HG03039 (cell line): ENCODE measurements around the gene PCSK7.

ENCODE experiments used
- ATAC-seq: cut with Tn5 transposase; IDR thresholded peaks from one replicate; pipeline ENCODE4 v1.9.1; 2021; ENCODE audit warnings: mild to moderate bottlenecking, moderate library complexity; ENCODE audit not compliant: unreplicated experiment

Gene PCSK7

GRCh38 chr11:117232092-117232878, 412 bp upstream of the PCSK7 start, which contains the start of gene RNF214:
RNF214 (plus strand) TSS chr11:117232671; CDS start chr11:117234273, 1,602 bp downstream.
- peak; percentile 60 for ATAC-seq

GRCh38 chr11:117230999-117231841, 653 bp downstream of the PCSK7 start:
- no peak for ATAC-seq

DNA sequence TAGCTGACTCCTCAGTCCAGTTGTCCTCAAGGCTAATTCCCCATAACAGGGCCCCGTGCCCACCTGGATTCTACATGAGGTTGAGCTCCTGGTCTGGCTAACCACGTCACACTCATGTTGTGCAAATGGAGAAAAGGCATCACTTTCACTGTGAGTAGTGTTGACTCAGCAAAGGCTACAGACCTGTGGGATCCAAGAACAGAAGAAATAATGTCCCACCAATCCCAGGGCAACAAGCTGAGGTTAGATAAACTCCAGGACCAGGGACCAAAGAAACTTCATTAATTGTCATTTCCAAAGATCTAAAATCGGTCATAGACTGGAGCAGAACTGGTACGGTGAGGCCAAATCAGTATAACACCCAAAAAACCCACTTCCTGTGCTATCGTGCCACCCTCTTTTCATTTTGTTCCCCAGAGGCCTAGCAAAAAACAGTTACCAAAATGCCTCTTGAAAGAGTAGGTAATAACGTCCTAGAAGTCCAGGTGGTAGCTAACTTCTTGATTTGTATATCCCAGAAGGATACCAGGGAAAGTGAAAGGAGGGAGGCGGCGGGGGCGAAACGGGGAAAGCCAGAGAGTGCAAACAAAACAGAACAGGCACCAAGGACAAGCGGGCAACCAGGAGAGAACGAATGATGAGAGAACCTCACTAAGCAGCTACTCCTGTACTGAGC, 1.4 kb downstream of the PCSK7 start:
- no peak for ATAC-seq

DNA sequence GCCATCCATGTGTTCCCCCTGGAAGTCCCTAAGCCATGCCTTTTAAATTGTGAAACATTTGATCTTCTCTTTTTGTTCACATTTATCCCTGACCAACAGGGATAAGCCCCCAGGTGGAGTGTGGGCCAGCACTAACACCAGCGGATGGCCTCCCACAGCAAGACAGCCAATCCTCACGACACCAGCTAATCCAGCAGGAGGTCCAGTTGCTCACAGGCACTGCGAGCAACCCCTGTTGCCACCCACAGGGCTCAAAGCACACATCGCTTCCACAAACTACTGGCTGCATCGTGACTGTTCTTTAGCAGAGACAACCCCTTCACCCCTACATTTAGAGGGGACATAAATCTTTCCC, 2.0 kb downstream of the PCSK7 start:
- ATAC-seq = no peak

- ATAC-seq = no peak
These were observed 2.5 kb downstream of the PCSK7 start for GRCh38 chr11:117229411-117229810.

DNA sequence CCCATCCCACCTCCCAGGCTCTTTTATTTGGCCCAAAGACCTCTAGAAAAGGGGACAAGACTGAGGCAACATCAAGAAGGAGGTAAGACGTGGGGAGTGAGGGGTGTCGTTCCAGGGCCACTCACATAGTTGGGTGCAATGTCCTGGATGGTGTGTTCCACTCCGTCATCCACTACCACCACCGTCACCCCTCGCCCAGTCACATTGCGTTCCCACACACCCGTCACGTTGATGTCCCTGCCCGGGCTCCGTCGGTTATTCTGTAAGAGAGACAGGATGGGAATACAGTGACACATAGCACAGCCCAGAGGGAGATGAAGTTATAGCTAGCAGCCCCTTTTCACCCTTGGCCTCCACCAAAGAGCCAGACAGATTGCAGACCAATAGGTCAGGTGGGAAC, 3.8 kb downstream of the PCSK7 start:
- no peak for ATAC-seq

- no peak for ATAC-seq
These were observed 5.2 kb downstream of the PCSK7 start for GRCh38 chr11:117226388-117227385.

DNA sequence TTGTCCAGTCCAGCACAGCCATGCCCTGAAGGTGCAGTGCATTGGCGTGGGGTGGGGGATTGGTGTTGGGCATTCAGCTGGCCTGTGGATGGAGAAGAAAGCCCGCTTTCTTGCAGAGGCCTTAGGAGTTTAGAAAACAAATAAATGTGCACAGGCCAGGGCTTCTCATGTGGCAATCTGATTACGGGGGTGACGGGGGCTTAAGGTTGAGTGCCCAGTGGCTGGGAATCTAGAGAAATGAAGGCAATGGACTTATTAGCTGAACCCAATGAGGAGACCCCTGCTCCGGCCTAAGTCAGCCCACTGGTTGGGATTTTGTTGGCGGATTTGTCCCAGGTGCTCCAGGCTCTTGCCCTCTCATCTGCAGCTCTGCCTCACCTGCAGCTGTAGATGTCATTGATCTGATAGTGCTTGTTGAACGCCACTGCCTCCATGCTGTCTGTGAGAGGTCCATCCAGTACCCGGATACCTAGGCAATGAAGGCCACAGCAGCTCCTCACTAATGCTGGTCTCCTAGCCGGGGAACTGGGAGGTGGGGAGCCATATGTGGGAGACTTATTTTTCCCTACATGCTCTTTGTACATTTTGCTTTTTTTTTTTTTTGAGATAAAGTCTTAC, 6.2 kb downstream of the PCSK7 start:
- ATAC-seq = no peak

- no peak for ATAC-seq
These were observed 7.9 kb downstream of the PCSK7 start for GRCh38 chr11:117223741-117224689.

DNA sequence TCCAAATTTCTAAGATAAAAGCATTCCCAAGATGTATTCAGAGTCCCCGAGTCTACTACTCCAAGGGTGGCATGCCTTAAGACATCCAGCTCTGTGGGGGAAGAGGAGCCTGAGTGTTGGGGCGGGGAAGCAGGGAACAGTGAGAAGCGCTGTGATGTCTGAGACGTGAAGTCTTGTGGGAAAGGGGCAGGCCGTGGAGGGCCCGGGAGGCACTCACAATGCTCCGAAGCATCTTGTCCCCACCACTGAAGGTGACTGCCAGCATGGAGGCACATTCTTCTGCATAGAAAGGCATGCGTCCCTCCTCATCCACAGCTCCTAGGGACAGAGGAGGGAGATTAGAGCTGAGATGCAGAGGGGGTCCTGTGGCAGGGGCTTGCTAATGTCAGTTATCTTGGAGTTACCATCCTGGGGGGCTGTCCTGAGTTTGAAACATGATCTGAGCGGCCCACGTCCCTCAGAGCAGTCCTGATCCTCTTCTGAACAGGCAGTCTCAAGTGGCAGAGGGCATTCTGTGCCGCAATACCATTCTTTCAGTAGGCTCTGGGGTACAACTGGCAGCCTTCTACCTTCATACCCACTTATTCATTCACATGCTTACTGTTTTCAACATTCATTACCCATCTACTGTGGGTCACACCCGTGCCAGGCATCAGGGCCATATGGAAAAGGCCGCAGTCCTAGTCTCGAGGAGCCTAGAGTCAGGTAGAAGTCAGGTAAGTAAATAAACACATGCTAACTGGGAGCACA, 8.7 kb downstream of the PCSK7 start:
- ATAC-seq = no peak

DNA sequence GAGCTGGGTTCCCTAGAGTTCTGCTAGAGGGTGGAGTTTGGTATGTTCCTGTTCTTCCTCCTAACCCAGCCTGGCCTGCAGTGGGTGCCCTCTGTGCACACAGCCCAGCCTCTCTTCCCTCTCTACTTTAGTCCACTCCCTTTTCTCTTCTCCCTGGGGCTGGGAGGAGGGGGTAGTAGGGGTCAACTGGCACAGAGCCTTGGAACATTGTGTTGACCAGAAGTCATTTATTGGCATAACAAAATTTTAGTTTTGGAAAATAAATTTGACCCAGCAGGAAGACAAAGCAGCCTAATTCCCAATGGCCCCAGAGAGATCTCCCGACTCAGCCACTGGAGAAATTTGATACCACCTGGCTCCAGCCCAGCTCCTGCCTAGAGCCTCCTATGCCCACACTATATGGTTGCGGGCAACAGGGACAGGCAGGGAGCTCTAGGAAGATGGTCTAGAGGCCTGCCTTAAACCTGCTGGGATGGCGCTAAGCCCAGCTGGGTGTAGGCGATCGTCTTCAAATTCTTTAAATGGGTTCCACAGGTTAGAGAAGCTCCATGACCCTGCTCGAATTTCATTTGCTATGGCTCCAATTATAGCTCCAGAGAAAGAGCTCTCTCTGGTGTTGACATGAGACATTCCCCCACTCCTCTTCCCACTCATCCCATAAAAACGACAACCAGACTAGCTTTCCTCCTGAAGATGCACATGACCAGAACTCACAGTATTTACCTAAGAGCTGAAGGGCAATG, 9.9 kb downstream of the PCSK7 start:
- ATAC-seq = no peak

DNA sequence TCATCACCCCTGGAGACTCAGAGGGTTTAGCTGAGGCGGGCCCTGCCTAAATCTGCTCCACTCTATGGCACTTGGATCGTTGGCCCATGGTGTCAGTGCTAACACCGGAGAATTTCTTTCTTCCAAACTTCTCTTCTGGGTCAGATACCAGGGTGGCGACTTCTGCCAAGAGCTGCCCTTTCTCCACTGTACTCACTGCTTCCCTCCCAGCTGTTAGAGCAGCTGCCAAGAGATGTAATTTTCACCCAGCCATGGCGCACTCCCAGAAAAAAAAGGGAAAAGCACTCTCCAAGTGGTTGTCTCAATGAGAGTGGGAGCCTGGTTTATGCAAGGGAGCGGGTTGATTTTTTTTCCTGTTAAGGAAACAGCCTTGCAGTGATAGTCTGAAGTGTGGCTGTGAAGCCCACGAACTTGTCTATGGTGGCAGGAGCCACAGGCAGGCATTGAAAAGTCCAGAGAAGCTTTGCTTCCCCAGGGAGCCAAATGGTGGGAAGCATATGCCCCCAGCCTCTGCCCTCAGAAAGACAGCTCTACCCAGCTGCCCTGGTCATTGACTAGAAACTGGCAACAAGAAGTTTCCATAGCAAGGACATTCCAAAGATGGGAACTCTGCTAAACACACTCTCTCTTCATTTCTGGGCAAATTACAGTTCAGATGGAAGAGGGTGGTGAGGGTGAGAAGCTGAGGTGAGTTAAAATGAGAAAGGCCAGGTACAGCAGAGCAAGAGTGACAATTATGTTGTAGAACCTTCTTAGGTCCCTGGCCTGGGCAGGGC, 10.7 kb downstream of the PCSK7 start:
- ATAC-seq = no peak

GRCh38 chr11:117220568-117220967, 11.3 kb downstream of the PCSK7 start:
- ATAC-seq = no peak

- ATAC-seq = no peak
These were observed 11.9 kb downstream of the PCSK7 start for GRCh38 chr11:117219995-117220394.

- no peak for ATAC-seq
These were observed 12.4 kb downstream of the PCSK7 start for GRCh38 chr11:117219455-117219854.

- ATAC-seq = no peak
These were observed 12.9 kb downstream of the PCSK7 start for GRCh38 chr11:117219001-117219400.
